GM21576 (cell line): ENCODE data around the gene STAB2.

Experiments used
- ATAC-seq: cut with Tn5 transposase; IDR thresholded peaks from one replicate; pipeline ENCODE4 v1.9.1; 2021; ENCODE audit warnings: mild to moderate bottlenecking, moderate library complexity; ENCODE audit not compliant: unreplicated experiment

STAB2 gene

DNA sequence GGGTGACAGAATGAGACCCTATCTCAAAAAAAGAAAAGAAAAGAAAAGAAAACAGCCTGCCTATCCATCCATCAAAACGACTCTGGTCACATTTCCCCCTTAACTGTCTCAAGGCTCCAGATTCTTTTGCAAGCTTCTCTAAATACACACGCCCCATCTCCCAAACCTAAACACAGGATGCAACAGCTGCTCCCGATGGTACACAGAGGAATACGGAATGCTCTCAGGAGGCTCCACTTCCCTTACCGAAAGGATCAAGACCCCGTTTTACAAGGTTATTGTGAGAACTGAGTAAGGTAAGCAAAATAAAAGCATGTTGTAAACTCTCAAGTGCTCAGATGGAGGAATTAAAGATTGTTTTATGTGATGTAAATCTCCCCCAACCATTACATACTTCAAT, 191.7 kb downstream of the STAB2 start:
- no peak for ATAC-seq

DNA sequence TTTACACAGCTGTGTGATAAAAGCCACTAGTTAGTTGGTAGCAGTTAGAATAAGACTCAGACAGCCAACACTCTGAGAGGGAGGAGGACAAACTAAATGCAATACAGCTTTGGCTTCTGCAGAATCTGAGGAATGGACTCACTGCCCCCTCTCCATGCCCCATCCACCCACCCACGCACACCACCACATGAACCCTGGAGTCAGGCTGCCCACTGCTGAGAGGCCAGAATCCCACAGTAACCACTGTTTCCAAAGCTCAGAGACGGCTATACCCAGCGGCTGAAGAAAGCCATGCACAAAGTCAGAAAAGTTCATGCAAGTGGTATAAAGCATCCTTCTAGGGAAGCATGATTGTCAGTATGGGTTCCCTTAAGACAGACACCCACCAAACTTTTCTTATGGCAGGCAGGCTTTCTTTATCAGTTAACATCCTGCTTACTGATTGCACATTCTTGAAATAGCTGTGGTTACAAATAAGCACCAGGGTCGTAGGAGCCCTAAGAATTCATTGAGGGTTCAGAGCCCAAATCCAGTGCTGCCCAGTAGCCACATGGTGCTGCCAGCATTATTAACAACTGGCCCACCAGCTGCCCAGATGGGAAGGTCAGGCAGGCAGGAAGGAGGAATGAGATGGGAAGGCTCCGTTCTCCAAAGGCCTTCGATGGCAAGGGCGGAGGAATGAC, 192.5 kb downstream of the STAB2 start:
- no peak for ATAC-seq

DNA sequence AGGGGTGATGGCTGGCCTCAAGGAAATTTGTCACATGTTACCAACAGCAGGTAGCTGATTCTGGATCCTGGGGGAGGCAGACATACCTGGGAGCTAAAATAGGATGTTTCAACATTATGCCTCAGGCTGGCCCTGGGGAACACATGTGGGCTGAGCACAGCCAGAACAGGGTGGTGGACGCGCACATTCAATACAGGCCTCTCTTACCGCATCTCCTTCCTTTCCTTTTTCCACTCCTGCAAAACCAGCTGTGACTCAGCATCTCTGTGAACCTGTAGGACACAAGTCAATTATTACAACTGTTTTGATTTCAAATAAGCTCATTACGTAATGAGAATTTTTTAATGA, 193.0 kb downstream of the STAB2 start:
- no peak for ATAC-seq

DNA sequence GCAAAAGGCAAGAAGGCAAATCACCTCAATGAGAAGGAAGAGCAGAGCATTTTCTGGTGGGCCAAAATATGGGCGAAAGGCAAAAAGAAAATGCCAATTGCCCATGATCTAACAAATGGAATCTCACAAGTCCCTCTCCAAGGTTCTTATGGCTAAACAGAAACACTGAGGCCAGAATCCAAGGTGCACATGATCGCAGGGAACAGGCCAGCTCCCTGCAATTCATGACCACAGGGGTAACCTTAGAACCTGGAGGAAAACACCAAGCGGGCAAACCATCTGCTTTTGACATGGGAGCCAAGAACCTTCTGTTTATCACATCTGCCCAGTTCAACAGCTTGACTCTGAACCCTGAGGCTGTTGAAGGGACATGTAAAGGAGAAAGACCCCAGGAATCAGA, 193.9 kb downstream of the STAB2 start:
- no peak for ATAC-seq

DNA sequence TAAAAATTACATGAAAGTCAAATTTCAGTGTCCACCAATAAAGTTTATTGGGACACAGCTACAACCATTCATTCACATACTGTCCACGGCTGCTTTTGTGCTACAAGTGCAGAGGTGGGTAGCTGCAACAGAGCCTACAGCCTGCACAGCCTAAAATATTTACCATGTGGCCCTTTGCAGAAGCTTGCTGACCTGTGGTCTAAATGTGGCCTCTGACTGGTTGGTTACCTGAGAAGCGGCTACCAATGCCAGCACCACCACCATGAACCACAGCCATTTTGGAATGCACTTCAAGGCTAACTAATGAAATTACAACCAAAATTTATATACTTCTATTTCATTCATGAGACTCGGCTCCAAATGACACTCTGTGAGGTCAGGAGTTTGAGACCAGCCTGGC, 195.3 kb downstream of the STAB2 start:
- no peak for ATAC-seq

DNA sequence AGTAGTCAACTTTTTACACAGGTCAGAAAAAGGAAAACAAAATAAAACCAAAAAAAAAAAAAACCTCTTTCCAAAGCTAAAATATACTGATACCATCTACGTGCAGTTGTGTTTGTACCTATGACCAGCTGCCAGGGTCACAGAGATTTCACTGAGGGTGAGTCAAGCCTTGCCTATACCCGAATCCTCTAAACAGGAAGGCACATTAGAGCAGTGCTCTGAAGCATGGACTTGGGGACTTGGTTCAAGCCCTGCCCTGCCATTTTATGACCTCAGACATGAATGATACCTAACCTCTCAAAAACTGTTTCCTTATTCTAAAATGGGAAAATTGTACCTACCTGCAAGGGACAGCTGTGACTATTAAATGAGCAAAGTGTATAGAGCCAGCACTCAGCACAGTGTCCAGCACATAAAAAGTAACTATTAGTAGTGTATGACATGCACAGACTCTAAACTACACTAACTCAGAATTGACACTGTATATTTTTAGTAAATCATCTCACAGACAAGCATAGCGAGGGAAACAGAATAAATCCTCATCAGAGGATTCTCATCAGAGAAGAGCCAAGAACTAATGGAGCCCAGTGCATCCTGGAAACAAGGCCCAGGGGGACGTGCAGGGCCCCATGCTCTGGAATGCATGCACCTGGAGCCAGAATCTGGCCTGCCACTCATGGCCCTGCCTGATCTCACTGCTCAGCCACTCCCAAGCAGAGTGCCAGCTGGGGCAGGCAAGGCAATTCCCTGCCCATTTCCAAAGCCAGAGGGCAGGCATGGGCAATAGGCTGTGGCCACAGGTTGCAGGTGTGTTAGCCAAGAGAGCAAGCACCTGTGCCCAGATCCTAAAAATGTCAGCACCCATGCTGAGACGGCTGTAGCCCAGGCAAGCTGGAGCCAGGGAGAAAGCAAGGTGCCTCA, 196.9 kb downstream of the STAB2 start:
- ATAC-seq, result no peak

DNA sequence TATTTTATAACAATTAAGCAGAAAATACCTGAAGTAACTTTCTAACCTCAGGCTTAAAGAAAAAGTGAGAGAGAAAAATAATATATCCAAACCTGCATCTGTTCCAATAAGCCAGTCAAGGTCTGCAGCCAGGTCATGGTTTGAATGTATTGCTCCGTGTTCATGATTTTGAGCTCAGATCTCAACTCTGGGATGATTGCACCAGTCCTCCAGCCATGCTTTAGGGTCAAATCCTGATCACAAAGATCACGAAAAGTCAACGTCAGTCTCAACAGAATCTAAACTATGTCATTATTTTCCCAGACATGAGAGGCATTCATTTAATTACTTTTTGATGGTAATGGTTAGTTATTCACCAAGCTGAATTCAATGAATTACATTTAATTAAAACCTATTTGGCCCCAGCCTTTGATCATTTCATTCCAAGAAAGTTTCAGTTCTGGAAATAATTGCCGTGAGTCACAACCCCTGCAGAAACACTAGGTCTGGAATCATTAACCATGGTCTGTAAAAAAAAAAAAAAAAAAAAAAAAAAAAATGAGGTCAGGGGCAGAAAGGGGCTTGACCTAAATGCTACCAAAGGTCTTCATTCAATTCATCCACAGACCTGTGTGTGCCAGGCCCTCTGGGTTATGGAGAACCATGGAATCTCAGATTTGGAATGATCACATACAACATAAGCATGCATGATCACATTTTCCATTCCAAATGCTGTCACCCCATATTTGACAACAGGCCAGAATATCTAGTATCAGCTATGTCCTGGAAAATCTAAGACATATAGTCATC, 198.4 kb downstream of the STAB2 start:
- ATAC-seq, result no peak

DNA sequence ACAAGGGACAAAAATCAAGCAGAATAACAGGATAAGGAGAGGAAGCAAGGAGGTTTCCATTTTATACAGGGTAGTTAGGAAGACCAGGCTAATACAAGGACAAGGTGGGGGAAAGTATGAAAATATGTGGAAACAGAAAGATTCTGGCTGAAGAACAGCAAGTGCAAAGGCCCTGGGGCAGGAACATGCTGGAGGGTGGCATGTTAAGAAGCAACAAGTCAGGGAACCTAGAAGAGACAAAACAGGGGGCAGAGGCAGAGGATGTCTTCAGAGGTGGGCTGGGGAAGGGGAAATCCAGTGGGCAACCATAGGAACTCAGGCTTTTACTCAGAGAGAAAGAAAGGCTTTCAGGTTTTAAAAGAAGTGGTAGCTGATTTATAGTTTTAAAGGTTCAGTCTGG, 199.1 kb downstream of the STAB2 start:
- no peak for ATAC-seq

DNA sequence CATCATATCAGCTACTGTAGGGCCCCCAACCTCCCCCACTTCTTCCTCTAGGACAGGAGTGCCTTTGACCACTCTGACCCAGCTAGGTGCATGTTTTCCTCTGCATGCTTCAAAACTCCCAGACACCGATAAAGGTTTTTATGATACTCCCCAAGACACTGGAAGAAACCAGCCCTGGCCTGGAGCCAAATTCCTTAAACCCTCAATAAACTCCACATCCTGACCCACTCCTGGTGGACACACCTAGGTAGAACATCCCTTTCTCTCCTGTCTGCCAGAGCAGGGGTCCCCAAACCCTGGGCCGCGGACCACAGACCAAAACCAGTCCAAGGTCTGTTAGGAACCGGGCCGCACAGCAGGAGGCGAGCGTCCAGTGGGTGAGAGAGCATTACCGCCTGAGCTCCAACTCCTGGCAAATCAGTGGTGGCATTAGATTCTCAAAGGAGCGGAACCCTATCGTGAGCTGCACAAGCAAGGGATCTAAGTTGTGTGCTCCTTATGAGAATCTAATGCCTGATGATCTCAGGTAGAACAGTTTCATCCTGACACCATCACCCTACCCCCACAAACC, 204.4 kb downstream of the STAB2 start:
- ATAC-seq, result no peak

DNA sequence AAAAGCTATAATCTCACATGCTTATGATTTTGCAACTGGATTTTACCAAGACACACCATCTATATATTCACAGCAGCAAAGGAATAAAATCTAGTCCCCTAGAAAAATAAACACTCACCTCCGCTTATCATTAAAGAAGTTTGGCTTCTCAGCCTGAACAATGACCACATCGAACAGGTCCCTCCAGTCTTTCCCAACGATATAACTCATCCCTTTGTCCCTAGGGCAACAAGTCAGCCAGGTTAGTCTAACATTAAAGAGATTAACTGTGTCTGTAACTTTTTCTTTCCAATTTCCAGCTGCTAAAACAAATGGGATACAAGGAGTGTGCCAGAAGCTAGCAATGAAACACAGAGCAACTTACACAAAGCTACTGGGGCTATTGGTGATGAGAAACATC, 206.0 kb downstream of the STAB2 start:
- ATAC-seq, result no peak

DNA sequence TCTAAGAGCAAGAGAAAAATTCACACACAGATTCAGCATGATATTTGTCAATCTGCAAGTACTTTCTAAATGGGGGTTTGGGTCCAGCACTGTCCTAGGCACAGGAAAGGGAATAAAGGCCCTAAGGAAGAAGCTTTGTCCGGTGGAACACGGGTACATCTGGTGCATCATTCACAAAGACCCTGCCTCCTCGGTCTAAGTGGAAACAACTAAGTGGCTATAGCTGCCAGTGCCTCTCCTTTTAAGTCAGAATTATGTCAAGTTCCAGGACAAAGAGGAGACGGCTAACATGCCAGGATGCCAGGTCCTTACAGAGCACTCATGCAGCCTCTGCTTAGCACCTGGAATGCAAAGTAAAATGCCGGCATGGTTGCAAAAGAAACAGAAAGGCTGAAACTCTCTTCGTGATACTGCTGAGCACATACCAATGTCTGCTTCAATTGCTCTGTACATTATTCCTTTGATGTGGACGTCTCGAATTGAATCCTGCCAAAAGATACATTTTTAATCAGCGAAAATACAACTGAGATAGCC, 206.5 kb downstream of the STAB2 start:
- ATAC-seq, result no peak

DNA sequence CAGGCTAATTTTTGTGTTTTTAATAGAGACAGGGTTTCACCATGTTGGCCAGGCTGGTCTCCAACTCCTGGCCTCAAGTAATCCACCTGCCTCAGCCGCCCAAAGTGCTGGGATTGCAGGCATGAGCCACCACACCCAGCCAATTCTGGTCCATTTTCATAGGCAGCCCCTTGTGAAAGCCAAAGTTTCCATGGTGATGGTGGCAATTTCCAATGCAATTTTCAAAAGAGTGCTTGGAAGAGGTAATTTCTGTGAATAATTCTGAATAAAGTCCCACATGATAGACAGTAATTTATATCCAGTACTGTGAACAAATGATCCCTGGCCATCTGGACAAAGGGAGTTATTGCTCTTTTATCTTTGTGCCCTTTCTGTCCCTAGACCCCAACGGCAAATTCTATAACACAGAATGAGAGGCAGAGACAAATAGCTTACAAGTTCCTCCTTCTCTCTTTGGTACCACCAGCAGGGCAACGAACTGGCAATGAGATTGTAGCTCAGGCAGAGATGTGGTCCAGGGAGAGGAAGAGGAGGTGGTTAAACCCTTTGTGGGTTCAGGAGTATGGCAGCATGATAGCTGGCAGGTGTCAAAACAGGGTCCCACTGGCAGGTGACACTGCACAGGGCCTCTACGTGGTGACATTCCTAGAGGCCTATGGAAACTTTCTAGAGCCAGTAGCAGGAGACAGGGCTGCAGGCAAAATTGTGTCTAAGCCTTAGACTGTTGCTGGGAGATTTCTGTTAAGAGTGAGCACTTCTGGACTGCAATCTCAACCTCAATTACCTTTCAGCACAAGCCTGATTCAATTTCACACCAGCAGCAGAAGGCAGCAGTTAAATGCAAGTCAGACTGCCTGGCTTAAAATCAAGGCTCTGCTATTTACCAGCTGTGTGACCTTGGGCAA, 207.5 kb downstream of the STAB2 start:
- no peak for ATAC-seq

DNA sequence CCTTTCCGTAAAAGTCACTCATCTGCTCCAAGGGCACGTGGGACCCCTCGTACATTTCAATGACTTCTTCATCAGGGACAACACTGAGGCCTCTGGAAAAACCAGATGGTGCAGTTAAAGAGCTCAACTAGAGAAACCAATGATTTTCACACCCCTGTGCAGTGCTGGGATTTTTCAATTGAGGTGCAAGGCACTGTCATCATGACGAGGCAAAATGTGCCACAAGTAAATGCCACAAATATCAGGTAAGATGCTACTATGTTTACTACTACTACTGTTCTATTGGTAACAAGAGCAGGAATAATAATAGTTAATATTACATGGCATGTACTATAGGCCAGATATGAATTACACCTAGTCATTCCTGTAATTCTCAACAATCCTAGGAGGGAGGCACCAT, 211.5 kb downstream of the STAB2 start:
- ATAC-seq, result no peak

DNA sequence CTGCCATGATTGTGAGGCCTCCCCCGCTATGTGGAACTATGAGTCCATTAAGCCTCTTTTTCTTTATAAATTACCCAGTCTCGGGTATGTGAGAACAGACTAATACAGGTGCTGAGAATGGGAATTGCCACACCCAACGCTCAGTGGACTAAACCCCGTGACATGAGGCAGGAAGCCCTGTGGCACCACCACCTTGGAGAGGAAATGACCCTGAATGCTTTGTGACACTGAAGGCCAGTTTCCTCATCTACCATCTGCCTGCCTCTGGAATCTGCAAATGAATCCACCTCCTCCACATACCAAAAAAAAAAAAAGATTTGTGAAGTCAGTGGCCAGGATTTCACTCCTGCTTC, 212.4 kb downstream of the STAB2 start:
- no peak for ATAC-seq

DNA sequence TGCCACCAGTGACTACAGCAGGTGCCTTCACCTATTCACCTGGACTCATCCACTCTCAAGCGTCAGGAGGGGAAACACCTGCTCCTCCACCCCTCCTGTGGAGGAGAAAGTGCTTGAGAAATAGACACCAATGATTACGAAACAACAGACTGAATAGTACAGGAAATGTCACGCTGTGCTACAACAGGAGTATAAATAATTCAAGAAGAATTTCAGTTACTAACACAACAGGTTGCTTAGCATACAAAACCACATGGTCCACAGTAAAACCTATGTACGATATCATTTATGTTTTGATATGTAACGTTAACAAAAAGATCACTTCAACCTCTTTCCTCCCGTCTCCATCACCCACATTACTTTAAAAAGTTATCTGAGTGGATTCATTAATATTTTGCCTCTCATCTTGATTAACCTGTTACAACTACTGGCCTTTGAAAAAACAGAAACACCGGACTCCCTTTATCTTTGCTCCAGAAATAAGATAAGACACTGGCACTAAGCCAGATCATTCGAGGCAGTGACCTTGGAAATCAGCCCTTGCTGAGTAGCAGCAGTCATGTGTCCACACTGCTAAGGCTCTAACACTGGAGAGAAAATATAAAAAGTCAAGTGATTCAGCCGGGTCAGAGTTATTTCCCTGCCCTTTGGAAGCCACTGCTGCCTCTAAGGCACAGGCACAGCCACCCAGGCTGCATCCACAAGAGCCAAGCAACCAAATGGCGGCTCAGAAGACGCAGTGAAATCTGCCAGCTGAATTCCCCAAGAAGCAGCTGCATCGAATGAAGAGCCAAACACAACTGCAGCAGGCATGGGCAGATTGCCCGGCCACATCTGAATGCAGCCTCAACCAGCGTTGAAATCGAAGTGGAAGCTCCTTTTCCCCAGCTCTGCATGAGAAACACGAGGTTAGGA, 213.0 kb downstream of the STAB2 start:
- ATAC-seq, result no peak

DNA sequence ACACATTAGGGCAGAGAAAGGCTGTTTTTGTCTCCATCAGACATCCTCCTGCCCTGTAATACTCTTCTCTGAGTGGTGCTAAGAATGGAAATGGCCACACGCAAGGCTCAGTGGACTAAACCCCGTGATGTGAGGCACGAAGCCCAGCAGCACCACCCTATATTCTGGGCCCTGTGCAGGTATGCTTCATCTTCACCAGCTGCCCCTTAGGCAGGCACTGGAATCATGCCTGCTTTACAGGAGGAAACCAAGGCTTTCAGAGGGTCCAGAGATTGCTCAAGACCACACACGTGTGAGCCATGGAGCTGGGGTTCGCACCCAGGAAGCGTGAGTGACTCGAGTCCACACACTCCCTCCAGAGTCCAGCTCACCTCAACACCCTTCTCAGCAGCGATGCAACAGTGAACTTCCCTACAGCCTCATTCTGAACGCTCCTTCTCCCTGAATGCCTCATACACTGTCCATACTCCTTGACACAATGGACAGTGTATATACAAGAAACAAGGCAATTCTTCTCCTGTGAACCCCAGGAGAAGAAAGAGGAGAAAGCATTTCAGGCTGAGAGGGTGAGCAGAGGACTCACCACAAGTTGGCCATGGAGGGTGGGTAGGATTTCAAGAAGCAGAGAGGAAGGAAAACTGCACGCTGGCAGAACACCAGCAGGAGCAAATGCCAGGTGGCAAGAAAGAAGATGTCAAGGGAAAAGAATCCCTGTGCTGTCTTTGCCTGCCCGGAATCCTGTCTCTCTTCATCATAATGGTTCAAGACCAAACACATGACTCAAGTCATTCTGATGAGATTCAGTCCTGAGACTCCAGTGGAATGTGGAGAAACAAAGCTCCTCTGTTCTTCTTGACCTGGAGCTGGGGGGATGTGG, 214.9 kb downstream of the STAB2 start:
- no peak for ATAC-seq

DNA sequence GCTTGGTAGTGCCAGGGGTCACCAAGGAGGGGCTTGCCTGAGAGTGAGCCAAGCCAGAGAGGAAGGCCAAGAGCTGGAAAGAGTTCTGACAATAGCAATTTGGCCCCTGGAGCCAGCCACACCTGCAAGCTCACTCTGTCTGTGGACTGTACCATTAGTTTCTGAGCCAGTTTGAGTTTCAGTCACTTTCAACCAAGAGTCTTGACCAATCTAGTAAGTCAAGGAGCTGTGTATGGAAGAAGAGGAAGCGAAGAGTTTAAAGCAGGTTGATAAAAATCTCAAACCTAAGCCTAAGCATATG, 215.5 kb downstream of the STAB2 start:
- ATAC-seq, result no peak

DNA sequence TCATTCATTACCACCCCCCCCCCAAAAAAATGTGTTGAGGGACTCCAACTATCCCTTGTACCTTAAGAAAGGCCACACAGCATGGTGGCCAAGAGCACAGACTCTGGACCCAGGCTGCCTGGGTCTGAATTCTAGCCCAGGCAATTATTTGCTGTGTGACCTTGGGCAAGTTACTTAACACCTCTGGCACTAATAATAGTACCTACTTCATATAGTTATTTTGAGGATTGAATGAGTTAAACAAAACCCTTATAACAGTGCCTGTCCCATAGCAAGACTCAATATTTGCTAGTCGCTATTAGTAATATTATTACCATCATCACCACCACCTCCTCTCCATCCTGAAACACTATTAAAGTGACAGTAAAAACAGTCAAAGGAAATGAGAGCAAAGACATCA, 216.8 kb downstream of the STAB2 start:
- ATAC-seq, result no peak
